Uterus (tissue), 4 donors: ENCODE results near the gene MYBPC2. TPM values are rescaled to one million over a fixed set of nuclear protein-coding genes. Genes with fewer than 3 reads are reported as not detected.

Experiments
- DNase-seq, 2 donors: peaks; one replicate each; pipeline ENCODE4 v3.0.0-alpha.2; 2019 to 2020
- H3K27ac ChIP-seq, 2 donors: fragments of 200-600 bp; sonication (generic); 1 replicate in 1 of 2; 2 replicates in 1 of 2; pipeline ENCODE4 v1.5.1; 2016 to 2018
- H3K27me3 ChIP-seq, 2 donors: fragments of 200-600 bp; sonication (generic); one replicate each; pipeline ENCODE4 v1.5.1; 2018 to 2019; ENCODE audit warnings: control low read depth in 1 of 2
- H3K36me3 ChIP-seq, 2 donors: fragments of 200-600 bp; sonication (generic); one replicate each; pipeline ENCODE4 v1.5.1; 2019; ENCODE audit warnings: control low read depth in 1 of 2
- H3K4me1 ChIP-seq, 2 donors: fragments of 200-600 bp; sonication (generic); one replicate each; pipeline ENCODE4 v1.5.1; 2018 to 2019; ENCODE audit warnings: control low read depth in 1 of 2
- H3K4me3 ChIP-seq, 2 donors: fragments of 200-600 bp; sonication (generic); 1 replicate in 1 of 2; 2 replicates in 1 of 2; pipeline ENCODE4 v1.5.1; 2018 to 2019; ENCODE audit warnings: mild to moderate bottlenecking in 1 of 2
- H3K9me3 ChIP-seq, 2 donors: fragments of 200-600 bp; sonication (generic); one replicate each; pipeline ENCODE4 v1.5.1; 2019; ENCODE audit warnings: control low read depth in 1 of 2
- POLR2A ChIP-seq, 2 donors: fragments of 450-650 bp; IDR thresholded peaks; one replicate each; pipeline ENCODE4 v1.6.1; 2016; ENCODE audit warnings: antibody characterized with exemption in 2 of 2, mild to moderate bottlenecking in 1 of 2, moderate library complexity in 1 of 2
- intact Hi-C: fragments of 100-400 bp; cut with DNase I; formaldehyde crosslinking; loops from one replicate; pipeline ENCODE4 v1.15.1; 2023; ENCODE audit warnings: low total_unique reads
- total RNA-seq, 4 donors: library from RNA; depleted of rRNA in 3 of 4; stranded (reverse); fragments of >200 nt in 3 of 4; gene quantifications; one replicate each; pipeline versions ENCODE4 v1.1.0 to v1.2.4, GENCODE V29; 2014 to 2023
- TF ChIP-seq, protein P1 (sequence below), 4 experiments: fragments of 200-600 bp in 2 of 4; fragments of 450-650 bp in 2 of 4; sonication (generic) in 2 of 4; IDR thresholded peaks; one replicate each; pipeline ENCODE4 v1.5.1; 2016 to 2019; ENCODE audit warnings: antibody characterized with exemption in 4 of 4, mild to moderate bottlenecking in 2 of 4, moderate library complexity in 1 of 4
- donor health status: DM: yes; HTN: yes; CAD: no.

Gene MYBPC2
- total RNA-seq, 4 donors from 2014 or later, result 0.24 to 0.28 TPM; not detected in 2

- Histone ChIP-seq H3K36me3 (no peaks in the 10 kb centered on the region), H3K4me1 (no peaks in the 10 kb centered on the region), H3K27me3 (no peaks in the 10 kb centered on the region), H3K4me3 (no peak overlapping the region), H3K9me3 (no peaks in the 10 kb centered on the region), H3K27ac (no peak overlapping the region)
- intact Hi-C loops, result loop anchor here (5.0 kb wide), 1 partner anchor 45 kb away; the partner anchor contains the start of gene NAPSA
- TF ChIP-seq, protein P1, sequence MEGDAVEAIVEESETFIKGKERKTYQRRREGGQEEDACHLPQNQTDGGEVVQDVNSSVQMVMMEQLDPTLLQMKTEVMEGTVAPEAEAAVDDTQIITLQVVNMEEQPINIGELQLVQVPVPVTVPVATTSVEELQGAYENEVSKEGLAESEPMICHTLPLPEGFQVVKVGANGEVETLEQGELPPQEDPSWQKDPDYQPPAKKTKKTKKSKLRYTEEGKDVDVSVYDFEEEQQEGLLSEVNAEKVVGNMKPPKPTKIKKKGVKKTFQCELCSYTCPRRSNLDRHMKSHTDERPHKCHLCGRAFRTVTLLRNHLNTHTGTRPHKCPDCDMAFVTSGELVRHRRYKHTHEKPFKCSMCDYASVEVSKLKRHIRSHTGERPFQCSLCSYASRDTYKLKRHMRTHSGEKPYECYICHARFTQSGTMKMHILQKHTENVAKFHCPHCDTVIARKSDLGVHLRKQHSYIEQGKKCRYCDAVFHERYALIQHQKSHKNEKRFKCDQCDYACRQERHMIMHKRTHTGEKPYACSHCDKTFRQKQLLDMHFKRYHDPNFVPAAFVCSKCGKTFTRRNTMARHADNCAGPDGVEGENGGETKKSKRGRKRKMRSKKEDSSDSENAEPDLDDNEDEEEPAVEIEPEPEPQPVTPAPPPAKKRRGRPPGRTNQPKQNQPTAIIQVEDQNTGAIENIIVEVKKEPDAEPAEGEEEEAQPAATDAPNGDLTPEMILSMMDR (IDR thresholded peaks at IDR 0.05), result no peak
- no peak for TF ChIP-seq POLR2A (IDR thresholded peaks at IDR 0.05)
- no peak for DNase-seq
Observed at GRCh38 chr19:50412419-50412818, 20.3 kb upstream of the MYBPC2 start.

GRCh38 chr19:50413096-50413495 is 19.6 kb upstream of the MYBPC2 start:
- DNase-seq, result no peak
- intact Hi-C loops, result loop anchor here (5.0 kb wide), 1 partner anchor 46 kb away; the partner anchor contains the start of gene NAPSA
- Histone ChIP-seq H3K27me3 (peaks cover 0 to 1% of the 10 kb centered on the region in 2 donors), H3K27ac (no peak overlapping the region), H3K9me3 (no peaks in the 10 kb centered on the region), H3K36me3 (no peaks in the 10 kb centered on the region), H3K4me3 (no peak overlapping the region), H3K4me1 (no peaks in the 10 kb centered on the region)
- no peak for TF ChIP-seq POLR2A (IDR thresholded peaks at IDR 0.05)
- TF ChIP-seq, protein P1 (IDR thresholded peaks at IDR 0.05), result no peak

DNA sequence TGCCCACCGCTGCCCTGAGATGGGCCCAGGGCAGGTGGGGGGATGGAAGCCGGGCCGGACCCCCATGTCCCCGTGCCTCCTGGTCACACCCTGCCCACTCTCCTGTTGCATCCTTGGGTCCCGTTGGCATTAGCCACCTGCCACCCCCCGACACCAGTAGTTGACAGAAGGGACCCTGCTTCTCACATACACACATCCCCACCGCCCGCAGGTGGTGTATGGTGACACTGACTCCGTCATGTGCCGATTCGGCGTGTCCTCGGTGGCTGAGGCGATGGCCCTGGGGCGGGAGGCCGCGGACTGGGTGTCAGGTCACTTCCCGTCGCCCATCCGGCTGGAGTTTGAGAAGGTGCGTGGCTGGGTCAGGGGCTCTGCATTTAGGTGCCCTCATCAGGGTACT is 19.2 kb upstream of the MYBPC2 start:
- no peaks in the 10 kb centered on the region for H3K4me1 ChIP-seq
- intact Hi-C loops, result loop anchor here (5.0 kb wide), 1 partner anchor 46 kb away; the partner anchor contains the start of gene NAPSA
- no peak overlapping the region for H3K27ac ChIP-seq
- DNase-seq, result no peak
- H3K27me3 ChIP-seq, result peaks cover 0 to 5% of the 10 kb centered on the region in 2 donors
- H3K9me3 ChIP-seq, result no peaks in the 10 kb centered on the region
- TF ChIP-seq, protein P1 (IDR thresholded peaks at IDR 0.05), result no peak
- TF ChIP-seq POLR2A (IDR thresholded peaks at IDR 0.05), result no peak
- no peaks in the 10 kb centered on the region for H3K36me3 ChIP-seq
- H3K4me3 ChIP-seq, result no peak overlapping the region

GRCh38 chr19:50414864-50415660 is 17.6 kb upstream of the MYBPC2 start:
- intact Hi-C loops, result loop anchor here (5.0 kb wide), 1 partner anchor 48 kb away; the partner anchor contains the start of gene NAPSA
- no peaks in the 10 kb centered on the region for H3K9me3 ChIP-seq
- no peak for TF ChIP-seq POLR2A (IDR thresholded peaks at IDR 0.05)
- TF ChIP-seq, protein P1 (IDR thresholded peaks at IDR 0.05), result peak; percentile 76 to 82 (median 80)
- H3K36me3 ChIP-seq, result no peaks in the 10 kb centered on the region
- no peak overlapping the region for H3K27ac ChIP-seq
- DNase-seq, result peak; percentile 58 to 73
- H3K27me3 ChIP-seq, result peaks cover 0 to 13% of the 10 kb centered on the region in 2 donors
- no peaks in the 10 kb centered on the region for H3K4me1 ChIP-seq
- H3K4me3 ChIP-seq, result no peak overlapping the region

- no peak for TF ChIP-seq POLR2A (IDR thresholded peaks at IDR 0.05)
- TF ChIP-seq, protein P1 (IDR thresholded peaks at IDR 0.05), result no peak
- Histone ChIP-seq H3K4me1 (no peaks in the 10 kb centered on the region), H3K9me3 (no peaks in the 10 kb centered on the region), H3K27ac (no peak overlapping the region), H3K27me3 (peaks cover 0 to 18% of the 10 kb centered on the region in 2 donors), H3K36me3 (no peaks in the 10 kb centered on the region), H3K4me3 (no peak overlapping the region)
- no peak for DNase-seq
- intact Hi-C loops, result no loop called here
Observed at GRCh38 chr19:50415661-50416033, 17.0 kb upstream of the MYBPC2 start.
